Measurements from ENCODE around the gene ADGRB3.
"Not testable (repeated sequence)": the region's sequence is repeated elsewhere in the genome, so short reads cannot be mapped to it uniquely, and the experiment has no call there.

The ADGRB3 gene

DNA sequence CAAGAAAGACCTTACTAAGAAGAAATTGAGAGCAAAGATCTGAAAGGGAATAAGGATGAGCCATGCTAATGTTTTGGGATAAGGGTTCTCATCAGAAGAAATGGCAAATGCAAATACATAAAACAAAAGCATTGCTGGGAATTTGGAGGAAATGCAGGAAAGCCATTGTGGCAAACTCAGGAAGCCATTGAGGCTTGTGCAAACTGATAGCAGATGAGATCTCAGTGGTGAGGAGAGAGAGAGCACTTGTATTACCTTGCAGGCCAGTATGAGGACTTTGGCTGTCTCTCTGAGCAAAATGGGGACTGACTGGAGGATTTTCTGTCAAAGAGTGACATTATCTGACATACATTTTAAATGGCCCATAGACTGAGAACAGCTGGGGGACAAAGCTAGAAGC is 103.0 kb downstream of the ADGRB3 start:
- DNase-seq (ENCODE audit: low spot score), result no peak

DNA sequence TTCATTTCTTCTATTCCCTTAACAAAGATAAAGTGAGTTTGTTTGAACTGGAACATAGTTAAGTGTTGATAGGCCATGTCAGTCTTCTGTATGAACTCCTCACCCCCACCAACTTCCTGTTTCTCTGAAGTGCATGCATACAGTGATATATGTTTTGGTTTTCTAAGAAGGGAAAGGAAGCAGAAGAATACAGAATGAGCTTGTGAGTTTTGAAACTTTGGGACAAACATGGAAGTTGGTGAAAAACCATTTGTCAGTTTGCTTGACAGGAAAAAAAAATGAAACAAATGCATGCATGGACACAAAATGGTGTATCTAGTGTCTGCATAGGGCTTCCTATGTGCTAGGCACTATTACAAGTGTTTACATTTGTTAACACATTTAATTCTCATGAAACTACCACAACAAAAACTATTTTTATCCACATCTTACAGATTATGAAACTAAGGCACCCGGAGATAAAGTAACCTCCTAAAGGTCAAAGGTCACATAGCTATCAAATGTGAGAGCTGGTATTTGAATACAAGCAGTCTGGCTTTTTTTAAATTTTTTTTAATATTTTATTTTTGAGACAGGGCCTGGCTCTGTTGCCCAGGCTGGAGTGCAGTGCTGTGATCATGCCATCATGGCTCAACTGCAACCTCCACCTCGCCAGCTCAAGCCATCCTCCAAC is 105.9 kb downstream of the ADGRB3 start:
- DNase-seq (ENCODE audit: low spot score), result no peak

GRCh38 chr6:68741501-68742386 is 106.7 kb downstream of the ADGRB3 start:
- no peak for DNase-seq (ENCODE audit: low spot score)

GRCh38 chr6:68743099-68743498 is 108.0 kb downstream of the ADGRB3 start:
- DNase-seq (ENCODE audit: low spot score), result no peak

DNA sequence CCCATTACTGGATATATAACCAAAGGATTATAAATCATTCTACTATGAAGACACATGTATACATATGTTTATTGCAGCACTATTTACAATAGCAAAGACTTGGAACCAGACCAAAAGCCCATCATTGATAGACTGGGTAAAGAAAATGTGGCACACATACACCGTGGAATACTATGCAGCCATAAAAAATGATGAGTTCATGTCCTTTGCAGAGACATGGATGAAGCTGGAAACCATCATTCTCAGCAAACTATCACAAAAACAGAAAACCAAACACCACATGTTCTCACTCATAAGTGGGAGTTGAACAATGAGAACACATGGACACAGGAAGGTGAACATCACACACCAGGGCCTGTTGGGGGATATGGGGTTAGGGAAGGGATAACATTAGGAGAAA is 109.3 kb downstream of the ADGRB3 start:
- DNase-seq (ENCODE audit: low spot score), result not testable (repeated sequence)

- DNase-seq (ENCODE audit: low spot score), result no peak
Measured at GRCh38 chr6:68746376-68746775, 111.3 kb downstream of the ADGRB3 start.

- DNase-seq (ENCODE audit: low spot score), result no peak
Measured at GRCh38 chr6:68747110-68747790, 112.2 kb downstream of the ADGRB3 start.

DNA sequence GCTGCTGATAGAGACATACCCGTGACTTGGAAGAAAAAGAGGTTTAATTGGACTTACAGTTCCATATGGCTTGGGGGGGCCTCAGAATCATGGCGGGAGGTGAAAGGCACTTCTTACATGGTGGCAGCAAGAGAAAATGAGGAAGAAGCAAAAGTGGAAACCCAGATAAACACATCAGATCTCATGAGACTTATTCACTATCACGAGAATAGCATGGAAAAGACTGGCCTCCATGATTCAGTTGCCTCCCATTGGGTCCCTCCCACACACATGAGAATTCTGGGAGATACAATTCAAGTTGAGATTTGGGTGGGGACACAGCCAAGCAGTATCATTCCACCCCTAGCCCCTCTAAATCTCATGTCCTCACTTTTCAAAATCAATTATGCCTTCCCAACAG is 112.8 kb downstream of the ADGRB3 start:
- not testable (repeated sequence) for DNase-seq (ENCODE audit: low spot score)

DNA sequence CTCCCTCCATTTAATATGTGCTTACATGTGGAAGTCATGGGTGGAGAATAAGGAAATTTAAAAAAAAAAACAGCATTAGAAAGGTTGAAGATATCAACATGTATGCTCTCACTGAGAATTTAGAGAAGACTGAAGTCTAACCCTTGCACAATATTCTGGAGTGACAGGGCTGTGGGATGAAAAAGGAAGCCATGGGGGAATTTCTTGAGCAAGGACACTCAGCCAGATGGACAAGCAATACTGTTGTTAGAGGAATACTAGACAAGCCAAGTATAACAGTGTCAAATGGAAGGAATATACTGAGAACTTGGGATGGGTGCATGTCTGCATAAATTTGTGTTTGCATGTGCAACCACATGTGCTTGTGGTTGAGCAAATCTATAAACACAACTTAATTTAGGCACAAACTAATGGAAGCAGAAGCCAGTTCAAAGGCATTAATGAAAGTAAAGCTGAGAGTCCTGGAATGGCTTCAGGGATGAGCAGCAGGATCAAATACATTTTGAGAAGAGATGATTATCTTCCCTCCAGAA is 119.7 kb downstream of the ADGRB3 start:
- no peak for DNase-seq (ENCODE audit: low spot score)

- DNase-seq (ENCODE audit: low spot score), result no peak
Measured at GRCh38 chr6:68756454-68757375, 121.6 kb downstream of the ADGRB3 start.

DNA sequence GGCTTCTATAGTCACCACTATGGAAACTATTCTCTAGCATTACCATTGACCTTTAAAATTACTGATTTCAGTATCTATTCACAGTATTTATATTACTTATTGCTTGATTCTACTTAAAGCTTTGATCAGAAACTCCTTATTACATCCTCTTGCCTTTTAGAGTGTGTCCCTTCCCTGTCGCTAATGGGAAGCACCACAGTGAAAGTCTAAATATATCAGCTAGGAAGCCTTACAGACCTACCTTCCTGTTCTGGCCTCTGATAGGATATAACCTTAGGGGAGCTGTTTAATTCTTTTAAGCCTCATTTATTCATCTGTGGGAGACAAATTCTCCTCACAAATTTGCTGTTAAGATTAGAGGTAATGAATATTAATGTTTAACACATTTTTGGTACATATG is 122.7 kb downstream of the ADGRB3 start:
- DNase-seq (ENCODE audit: low spot score), result no peak

DNA sequence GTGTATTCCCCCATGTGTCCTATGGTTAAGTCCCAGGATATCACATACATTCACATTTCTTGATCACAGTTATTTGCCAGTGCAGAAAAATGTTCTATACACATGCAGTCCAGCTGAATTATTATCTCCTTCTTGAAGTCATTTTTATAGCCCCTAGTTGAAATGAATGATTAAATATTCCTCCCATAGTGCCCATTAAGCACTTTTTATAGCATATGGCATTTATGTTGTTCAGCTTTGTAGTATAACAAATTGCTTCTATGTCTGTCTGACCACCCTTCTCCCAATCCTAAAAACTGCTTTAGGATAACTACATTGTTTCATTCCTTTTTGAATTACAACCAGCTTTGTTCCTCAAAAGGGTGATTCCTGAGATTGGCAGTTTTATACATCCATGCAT is 123.5 kb downstream of the ADGRB3 start:
- no peak for DNase-seq (ENCODE audit: low spot score)

- DNase-seq (ENCODE audit: low spot score), result no peak
Measured at GRCh38 chr6:68760485-68760884, 125.4 kb downstream of the ADGRB3 start.

DNA sequence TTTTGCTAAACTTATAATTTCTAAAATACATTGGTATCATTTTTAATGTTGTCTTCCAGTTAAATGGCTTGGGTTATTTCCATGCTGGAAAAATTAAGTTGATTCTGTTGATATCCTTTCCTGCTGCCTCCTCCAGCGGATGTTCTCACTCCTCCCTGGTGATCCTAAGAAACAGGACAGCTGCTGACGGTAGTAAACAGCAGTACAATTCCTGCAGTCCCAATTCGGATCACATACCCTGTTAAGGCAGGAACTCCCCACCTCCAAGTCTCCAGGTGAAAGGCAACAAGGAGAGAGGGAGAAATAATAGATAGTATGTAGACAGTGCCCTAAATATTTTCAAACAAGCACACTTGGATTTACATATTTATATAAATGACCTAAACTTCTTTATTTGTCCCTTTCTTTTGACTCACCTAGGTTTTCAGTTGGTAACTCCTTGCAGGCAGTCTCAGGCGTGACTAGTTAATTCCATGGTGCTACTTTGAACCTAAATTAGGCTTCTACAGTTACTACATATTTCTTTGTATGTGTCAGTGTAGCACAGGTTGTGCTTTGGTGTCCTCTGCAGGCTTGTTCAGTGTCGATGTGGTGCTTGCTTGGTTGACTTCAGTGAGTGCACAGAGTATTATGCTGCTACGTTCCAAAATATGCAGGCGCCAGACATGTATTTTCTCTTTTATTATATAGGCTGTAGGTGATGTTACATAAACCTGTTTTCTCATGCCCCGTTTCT is 126.0 kb downstream of the ADGRB3 start:
- DNase-seq (ENCODE audit: low spot score), result no peak

DNA sequence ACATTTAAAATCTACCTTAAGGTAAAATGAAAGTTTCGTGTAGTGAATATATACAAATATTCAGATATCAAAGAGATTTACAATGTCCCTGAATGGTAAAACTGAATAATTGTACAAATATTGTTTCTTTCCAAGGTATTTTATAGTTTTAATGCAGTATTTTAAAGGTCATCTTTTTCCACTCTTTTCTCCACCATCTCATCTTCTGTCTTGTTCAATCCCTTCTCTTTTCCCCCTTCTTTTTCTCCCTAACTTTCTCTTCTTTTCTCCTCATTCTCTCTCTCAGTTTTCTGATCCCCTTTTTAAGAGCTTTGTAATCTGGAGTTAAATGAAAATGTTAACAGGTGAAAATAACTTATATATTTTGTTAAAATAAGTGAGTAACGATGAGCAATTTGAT is 126.9 kb downstream of the ADGRB3 start:
- no peak for DNase-seq (ENCODE audit: low spot score)

- no peak for DNase-seq (ENCODE audit: low spot score)
Measured at GRCh38 chr6:68771426-68771825, 136.3 kb downstream of the ADGRB3 start.

DNA sequence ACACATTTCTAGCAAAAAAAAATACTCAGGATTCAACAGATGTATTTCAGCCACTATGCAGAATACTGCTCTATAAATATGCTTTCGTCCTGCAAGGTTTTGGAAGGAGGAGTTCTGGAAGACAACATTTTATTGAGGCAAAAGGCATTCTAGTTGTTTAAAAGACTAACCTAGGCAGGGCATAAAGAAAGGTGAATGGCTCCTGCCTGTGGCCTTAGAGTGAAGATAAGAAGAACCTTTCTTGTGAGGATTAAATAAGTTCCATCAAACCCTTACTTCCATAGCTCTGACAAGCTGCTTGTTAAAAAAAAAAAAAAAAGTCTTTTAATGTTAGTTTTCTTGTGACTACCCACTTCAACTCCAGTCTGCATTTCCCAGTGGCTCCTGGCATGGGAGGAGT is 139.8 kb downstream of the ADGRB3 start:
- DNase-seq (ENCODE audit: low spot score), result no peak

GRCh38 chr6:68776354-68776753 is 141.3 kb downstream of the ADGRB3 start:
- DNase-seq (ENCODE audit: low spot score), result no peak

DNA sequence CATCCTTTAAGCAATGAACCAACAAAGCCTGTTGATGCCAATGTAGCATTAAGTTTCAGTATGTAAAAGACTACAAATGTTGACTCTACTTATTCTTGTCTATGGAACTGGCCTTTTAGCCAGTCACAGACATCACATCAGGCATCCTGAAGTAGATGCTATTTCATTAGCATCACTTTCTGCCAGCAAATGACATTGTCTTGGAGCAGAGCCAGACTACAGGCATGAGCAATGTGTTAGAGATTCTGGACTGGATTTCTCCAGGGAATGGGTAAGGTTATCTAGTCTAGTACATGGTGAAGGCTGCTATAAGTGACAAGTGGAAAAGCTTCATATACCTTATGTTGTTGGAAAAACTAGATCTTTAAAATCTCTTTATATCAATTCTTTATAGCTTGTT is 142.9 kb downstream of the ADGRB3 start:
- peak; percentile 88 for DNase-seq (ENCODE audit: low spot score)

GRCh38 chr6:68778356-68779020 is 143.4 kb downstream of the ADGRB3 start:
- DNase-seq (ENCODE audit: low spot score), result peak; percentile 65

Data from SK-N-DZ (cell line).